DOHH2 (cell line): ENCODE data around the gene PRDM10.

ENCODE experiments used
- H3F3A ChIP-seq: fragments of 200-600 bp; sonication (generic), shearing (Covaris generic); 2 replicates; pipeline ENCODE4 v1.6.0; 2016; ENCODE audit warnings: antibody characterized with exemption, mild to moderate bottlenecking; ENCODE audit not compliant: control insufficient read depth, insufficient read depth
- H3K27ac ChIP-seq: fragments of 200-600 bp; sonication (generic); 2 replicates; pipeline ENCODE4 v1.5.1; 2014; ENCODE audit warnings: low read depth, mild to moderate bottlenecking, low read length, moderate library complexity
- H3K27me3 ChIP-seq: fragments of 200-600 bp; sonication (generic); 2 replicates; pipeline ENCODE4 v1.6.1; 2014; ENCODE audit warnings: mild to moderate bottlenecking, low read length, mixed read lengths; ENCODE audit not compliant: control insufficient read depth
- H3K36me3 ChIP-seq: fragments of 200-600 bp; sonication (generic); 2 replicates; pipeline ENCODE4 v1.6.1; 2014; ENCODE audit warnings: mild to moderate bottlenecking, low read length, moderate library complexity, mixed read lengths; ENCODE audit not compliant: control insufficient read depth
- H3K4me1 ChIP-seq: fragments of 200-600 bp; sonication (generic); 2 replicates; pipeline ENCODE4 v1.6.1; 2014; ENCODE audit warnings: mild to moderate bottlenecking, low read length, mixed read lengths; ENCODE audit not compliant: control insufficient read depth
- H3K4me2 ChIP-seq: fragments of 200-600 bp; sonication (generic); 2 replicates; pipeline ENCODE4 v1.6.0; 2014; ENCODE audit warnings: mild to moderate bottlenecking, low read length, moderate library complexity
- H3K4me3 ChIP-seq: fragments of 200-600 bp; sonication (generic); 2 replicates; pipeline ENCODE4 v1.5.1; 2014; ENCODE audit warnings: mild to moderate bottlenecking, low read length, mixed read lengths
- H3K79me2 ChIP-seq: fragments of 200-600 bp; sonication (generic); 2 replicates; pipeline ENCODE4 v1.6.1; 2014; ENCODE audit warnings: mild to moderate bottlenecking, low read length, mixed read lengths; ENCODE audit not compliant: control insufficient read depth
- H3K9me2 ChIP-seq: fragments of 200-600 bp; sonication (generic); replicated peaks from 2 replicates; pipeline ENCODE4 v1.6.1; 2014; ENCODE audit warnings: mild to moderate bottlenecking, low read length, mixed read lengths; ENCODE audit not compliant: control insufficient read depth
- H3K9me3 ChIP-seq: fragments of 200-600 bp; sonication (generic); 2 replicates; pipeline ENCODE4 v1.6.1; 2014; ENCODE audit warnings: antibody characterized with exemption, low read length, mixed read lengths; ENCODE audit not compliant: control insufficient read depth, insufficient read depth
- H4K20me1 ChIP-seq: fragments of 200-600 bp; sonication (generic); 2 replicates; pipeline ENCODE4 v1.6.0; 2014; ENCODE audit warnings: low read depth, mild to moderate bottlenecking, antibody characterized with exemption, low read length, moderate library complexity; ENCODE audit not compliant: control insufficient read depth, insufficient read depth
- CTCF ChIP-seq: fragments of 200-600 bp; sonication (generic); IDR thresholded peaks from one replicate; pipeline ENCODE4 v1.5.1; 2014; ENCODE audit warnings: antibody characterized with exemption, mild to moderate bottlenecking, low read depth, low read length; ENCODE audit not compliant: poor library complexity, severe bottlenecking
- EZH2phosphoT487 ChIP-seq: fragments of 200-600 bp; sonication (generic); IDR thresholded peaks from 2 replicates; pipeline ENCODE4 v1.6.1; 2017; ENCODE audit warnings: borderline replicate concordance, mild to moderate bottlenecking, antibody characterized with exemption, low read length, moderate library complexity, mixed read lengths

Gene PRDM10

GRCh38 chr11:130031056-130031455 is 28.4 kb upstream of the PRDM10 start:
- no peak for TF ChIP-seq CTCF
- TF ChIP-seq EZH2phosphoT487 = no peak
- no peaks in the 10 kb centered on the region for H3K9me2 ChIP-seq
- no peak overlapping the region for H3K4me2 ChIP-seq
- no peaks in the 10 kb centered on the region for H3K79me2 ChIP-seq
- H3K4me3 ChIP-seq = no peak overlapping the region
- peaks cover 17% of the 10 kb centered on the region for H3K4me1 ChIP-seq
- no peaks in the 10 kb centered on the region for H3F3A ChIP-seq
- no peaks in the 10 kb centered on the region for H3K27me3 ChIP-seq
- no peaks in the 10 kb centered on the region for H4K20me1 ChIP-seq
- H3K9me3 ChIP-seq = no peaks in the 10 kb centered on the region
- no peaks in the 10 kb centered on the region for H3K36me3 ChIP-seq
- H3K27ac ChIP-seq = no peak overlapping the region

- peaks cover 15% of the 10 kb centered on the region for H3K4me1 ChIP-seq
Observed at GRCh38 chr11:130029137-130029536, 26.5 kb upstream of the PRDM10 start.

GRCh38 chr11:130025371-130025770 is 22.7 kb upstream of the PRDM10 start:
- TF ChIP-seq CTCF (no peak), EZH2phosphoT487 (no peak)
- no peaks in the 10 kb centered on the region for H3K27me3 ChIP-seq
- no peak overlapping the region for H3K4me2 ChIP-seq
- no peaks in the 10 kb centered on the region for H3K9me2 ChIP-seq
- H3K36me3 ChIP-seq = no peaks in the 10 kb centered on the region
- no peak overlapping the region for H3K4me3 ChIP-seq
- H3K4me1 ChIP-seq = peaks cover 33% of the 10 kb centered on the region
- no peaks in the 10 kb centered on the region for H3K9me3 ChIP-seq
- H3K79me2 ChIP-seq = no peaks in the 10 kb centered on the region
- H4K20me1 ChIP-seq = no peaks in the 10 kb centered on the region
- H3F3A ChIP-seq = 0 out of 2 replicates have a peak, but pooled peaks cover 3% of the 10 kb centered on the region
- H3K27ac ChIP-seq = no peak overlapping the region

More at GRCh38 chr11:130029137-130029536, 26.5 kb upstream of the PRDM10 start:
- H3K9me3 ChIP-seq = no peaks in the 10 kb centered on the region
- H3K27ac ChIP-seq = no peak overlapping the region
- H4K20me1 ChIP-seq = no peaks in the 10 kb centered on the region
- no peaks in the 10 kb centered on the region for H3F3A ChIP-seq
- H3K9me2 ChIP-seq = no peaks in the 10 kb centered on the region
- H3K79me2 ChIP-seq = no peaks in the 10 kb centered on the region
- H3K4me3 ChIP-seq = no peak overlapping the region
- no peaks in the 10 kb centered on the region for H3K36me3 ChIP-seq
- H3K4me2 ChIP-seq = no peak overlapping the region
- TF ChIP-seq CTCF (no peak), EZH2phosphoT487 (no peak)
- H3K27me3 ChIP-seq = no peaks in the 10 kb centered on the region
